LNCaP clone FGC (cell line): ENCODE data around the gene LILRB3.
"Not testable (repeated sequence)": the region's sequence is repeated elsewhere in the genome, so short reads cannot be mapped to it uniquely, and the experiment has no call there.

ENCODE experiments used
- DNase-seq: peaks from one replicate; pipeline ENCODE4 v3.0.0-alpha.2; 2011; ENCODE audit warnings: low read depth
- H3K4me3 ChIP-seq: 2 replicates; pipeline ENCODE4 v1.5.1; 2011; ENCODE audit warnings: mild to moderate bottlenecking, low read depth, low read length, control low read depth
- TF ChIP-seq, protein P1 (sequence below): IDR thresholded peaks from 2 replicates; pipeline ENCODE4 v1.5.1; 2012; ENCODE audit warnings: mild to moderate bottlenecking; ENCODE audit not compliant: control insufficient read depth, insufficient read depth; ENCODE audit errors: extremely low read depth

The LILRB3 gene

DNA sequence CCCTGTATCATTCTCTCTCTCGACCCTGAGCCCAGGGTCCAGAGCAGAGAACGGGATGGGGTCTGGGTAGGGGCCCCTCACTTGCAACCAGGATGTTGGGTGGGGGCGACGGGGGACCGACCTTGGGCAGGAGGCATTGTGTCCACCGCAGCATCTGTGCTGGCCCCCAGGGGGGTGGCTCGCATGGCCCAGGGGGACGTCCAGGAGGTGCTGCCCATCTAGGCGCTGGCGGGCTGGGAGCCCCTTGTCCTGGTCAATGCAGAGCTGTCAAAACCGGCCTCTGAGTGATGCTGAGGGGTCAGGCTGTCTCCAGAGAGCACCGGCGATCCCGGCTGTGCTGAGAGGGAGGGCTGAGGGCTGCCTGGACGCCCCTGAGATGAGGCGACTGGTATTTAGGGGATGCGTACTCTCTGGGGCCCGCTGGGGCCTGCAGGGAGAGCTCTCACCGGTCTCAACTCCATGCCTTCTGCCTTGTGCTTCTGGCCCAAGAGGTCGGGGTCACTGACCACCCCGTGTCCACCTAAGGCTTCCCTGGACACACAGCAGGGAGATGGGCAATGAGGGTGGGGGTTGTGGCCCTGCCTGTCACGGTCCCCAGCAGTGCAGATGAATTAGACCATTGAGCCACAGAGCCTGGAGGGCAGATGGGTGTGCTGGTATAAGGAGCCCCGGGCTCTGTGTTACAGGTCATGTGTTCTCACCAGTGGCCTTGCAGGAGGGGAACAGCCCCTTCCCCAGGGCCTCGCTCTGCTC is 13.6 kb downstream of the LILRB3 start:
- TF ChIP-seq, protein P1, sequence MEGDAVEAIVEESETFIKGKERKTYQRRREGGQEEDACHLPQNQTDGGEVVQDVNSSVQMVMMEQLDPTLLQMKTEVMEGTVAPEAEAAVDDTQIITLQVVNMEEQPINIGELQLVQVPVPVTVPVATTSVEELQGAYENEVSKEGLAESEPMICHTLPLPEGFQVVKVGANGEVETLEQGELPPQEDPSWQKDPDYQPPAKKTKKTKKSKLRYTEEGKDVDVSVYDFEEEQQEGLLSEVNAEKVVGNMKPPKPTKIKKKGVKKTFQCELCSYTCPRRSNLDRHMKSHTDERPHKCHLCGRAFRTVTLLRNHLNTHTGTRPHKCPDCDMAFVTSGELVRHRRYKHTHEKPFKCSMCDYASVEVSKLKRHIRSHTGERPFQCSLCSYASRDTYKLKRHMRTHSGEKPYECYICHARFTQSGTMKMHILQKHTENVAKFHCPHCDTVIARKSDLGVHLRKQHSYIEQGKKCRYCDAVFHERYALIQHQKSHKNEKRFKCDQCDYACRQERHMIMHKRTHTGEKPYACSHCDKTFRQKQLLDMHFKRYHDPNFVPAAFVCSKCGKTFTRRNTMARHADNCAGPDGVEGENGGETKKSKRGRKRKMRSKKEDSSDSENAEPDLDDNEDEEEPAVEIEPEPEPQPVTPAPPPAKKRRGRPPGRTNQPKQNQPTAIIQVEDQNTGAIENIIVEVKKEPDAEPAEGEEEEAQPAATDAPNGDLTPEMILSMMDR, result no peak
- DNase-seq, result no peak
- H3K4me3 ChIP-seq, result peak overlapping the region; percentile 14; the same call in 1 of the 2 replicates

DNA sequence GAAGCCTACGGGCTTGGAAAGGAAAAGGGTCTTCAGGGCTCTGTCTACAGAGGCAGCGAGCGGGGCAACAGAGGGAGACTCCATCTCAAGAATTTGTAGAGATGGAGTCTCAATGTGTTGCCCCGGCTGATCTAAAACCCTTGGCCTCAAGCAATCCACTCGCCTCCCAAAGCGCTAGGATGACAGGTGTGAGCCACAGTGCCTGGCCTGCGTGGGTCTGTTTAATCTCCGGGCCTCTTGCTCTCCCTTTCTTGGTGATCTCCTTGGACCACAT is 14.1 kb downstream of the LILRB3 start:
- TF ChIP-seq, protein P1, result no peak
- no peak overlapping the region for H3K4me3 ChIP-seq
- no peak for DNase-seq

DNA sequence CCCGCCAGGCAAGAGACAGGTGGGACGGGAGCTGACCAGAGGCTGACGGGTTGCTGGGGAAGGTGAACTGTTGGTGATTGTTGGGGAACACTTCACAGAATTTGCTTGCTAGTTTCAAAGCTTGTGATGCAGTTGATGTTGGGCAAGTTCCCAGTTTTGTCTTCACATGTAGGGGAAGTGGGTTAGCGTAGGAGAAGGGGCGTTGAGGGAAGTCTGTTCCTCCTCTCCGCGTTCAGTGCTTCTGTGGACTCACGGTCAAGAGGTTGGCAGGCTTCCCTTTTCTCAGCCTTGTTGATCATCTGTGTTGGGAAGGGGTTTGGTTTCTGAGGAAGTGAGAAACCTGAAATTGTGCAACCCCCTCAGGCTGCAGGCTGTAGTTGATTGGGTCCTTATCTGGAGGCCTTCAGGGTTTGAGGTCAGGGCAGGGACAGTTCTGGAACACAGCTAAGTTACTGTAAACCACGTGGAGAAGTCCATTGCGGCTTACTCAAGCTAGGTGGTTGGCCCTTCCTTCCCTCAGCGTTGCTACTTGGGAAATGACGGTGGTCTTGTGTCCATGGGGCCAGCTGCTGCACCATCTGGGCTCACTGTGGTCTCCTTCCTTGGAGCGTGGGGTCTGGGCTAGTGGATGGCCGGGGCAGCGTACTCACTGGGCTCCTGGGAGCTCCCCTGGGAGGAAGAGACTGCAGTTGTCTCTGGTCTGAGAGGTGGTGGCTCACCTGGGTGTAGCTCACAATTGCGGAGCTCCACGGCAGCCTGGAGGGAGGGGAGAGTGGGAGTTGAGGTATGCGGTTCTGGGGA is 14.6 kb downstream of the LILRB3 start:
- no peak overlapping the region for H3K4me3 ChIP-seq
- DNase-seq, result no peak

DNA sequence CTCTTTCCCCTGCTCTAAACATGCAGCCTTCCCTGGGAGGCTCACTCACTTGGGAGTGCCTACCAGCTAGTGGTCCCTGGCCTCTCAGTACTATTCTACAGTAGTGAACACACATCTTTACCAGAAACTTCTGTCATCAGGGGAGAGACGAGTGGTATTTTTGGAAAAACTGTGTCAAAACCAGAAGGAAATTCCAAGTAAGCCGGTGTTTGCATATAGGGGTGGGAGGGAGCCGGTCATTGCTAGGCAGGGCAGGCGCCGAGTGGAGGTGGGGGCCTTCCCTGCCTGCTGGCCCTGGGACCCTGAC is 15.2 kb downstream of the LILRB3 start:
- no peak overlapping the region for H3K4me3 ChIP-seq
- no peak for DNase-seq
- TF ChIP-seq, protein P1, result no peak

More for the DNA sequence above, 14.6 kb downstream of the LILRB3 start:
- TF ChIP-seq, protein P1, result no peak

DNA sequence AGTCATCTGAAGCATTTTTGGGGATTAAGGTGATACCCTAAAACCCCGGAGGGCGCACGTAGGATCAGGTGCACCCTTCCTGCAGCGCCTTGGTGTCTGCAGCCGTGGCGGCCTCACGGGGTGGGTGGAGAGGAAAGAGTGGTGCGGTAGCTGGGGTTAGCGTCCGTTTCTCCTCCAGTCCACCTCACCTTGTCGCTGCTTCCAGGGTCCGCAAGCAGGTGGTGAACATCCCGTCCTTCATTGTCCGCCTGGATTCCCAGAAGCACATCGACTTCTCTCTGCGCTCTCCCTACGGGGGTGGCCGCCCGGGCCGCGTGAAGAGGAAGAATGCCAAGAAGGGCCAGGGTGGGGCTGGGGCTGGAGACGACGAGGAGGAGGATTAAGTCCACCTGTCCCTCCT is 15.6 kb downstream of the LILRB3 start:
- H3K4me3 ChIP-seq, DNase-seq: not testable (repeated sequence)

DNA sequence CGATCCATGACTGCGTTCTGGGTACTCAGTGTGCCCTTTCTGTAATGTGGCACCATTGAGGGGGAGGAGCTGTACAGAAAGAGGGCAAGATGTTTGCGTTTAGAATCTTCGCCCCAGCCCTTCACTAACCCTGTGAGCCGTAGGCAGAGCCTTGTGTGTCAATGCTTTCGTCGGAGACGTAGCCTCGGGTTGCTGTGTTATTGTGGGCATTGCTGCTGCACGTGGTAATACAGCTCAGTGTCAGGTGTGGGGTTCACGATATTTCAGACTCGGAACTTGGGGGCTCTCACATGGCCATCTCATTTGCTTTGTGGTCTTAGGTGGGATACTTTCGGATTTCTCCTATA is 16.0 kb downstream of the LILRB3 start:
- no peak for DNase-seq
- TF ChIP-seq, protein P1, result no peak
- H3K4me3 ChIP-seq, result no peak overlapping the region

DNA sequence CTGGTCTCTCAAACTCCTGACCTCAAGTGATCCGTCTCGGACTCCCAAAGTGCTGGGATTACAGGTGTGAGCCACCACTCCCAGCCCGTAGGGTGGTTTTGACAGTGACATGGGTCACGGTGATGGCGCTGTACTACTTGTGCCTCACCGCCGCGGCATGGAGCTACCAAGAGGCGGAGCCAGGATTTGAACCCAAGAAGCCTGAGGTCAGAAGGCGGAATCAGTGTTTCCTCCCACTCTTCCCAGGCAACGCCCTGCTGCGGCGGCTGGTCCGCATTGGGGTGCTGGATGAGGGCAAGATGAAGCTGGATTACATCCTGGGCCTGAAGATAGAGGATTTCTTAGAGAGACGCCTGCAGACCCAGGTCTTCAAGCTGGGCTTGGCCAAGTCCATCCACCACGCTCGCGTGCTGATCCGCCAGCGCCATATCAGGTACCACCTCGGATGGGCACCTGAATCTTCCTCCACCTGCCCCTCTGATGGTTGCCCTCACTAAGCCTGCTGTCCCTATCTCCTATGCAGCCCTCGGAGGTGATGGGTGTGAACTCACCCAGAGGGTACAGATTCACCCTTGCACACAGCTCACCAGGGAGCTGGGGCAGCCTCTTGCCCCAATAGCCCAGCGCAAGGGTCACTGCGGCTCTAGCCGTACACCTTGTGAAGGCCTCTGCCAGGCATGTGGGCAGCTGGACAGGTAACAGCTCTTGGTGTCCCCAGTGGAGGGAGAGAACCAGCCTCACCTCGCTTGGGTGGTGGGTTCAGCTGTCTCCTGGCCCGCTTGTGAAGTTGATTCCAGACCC is 16.6 kb downstream of the LILRB3 start:
- TF ChIP-seq, protein P1, result no peak
- DNase-seq, result no peak
- H3K4me3 ChIP-seq, result no peak overlapping the region
